VCaP (cell line): ENCODE measurements around the gene TEAD1.

ENCODE experiments used
- H3K27ac ChIP-seq: fragments of 450-650 bp; 2 replicates; pipeline ENCODE4 v1.5.1; 2017
- TF ChIP-seq, protein P1 (sequence below): fragments of 450-650 bp; conservative IDR thresholded peaks from 2 replicates; pipeline ENCODE4 v1.5.1; 2017; ENCODE audit warnings: mild to moderate bottlenecking, moderate library complexity

The TEAD1 gene

DNA sequence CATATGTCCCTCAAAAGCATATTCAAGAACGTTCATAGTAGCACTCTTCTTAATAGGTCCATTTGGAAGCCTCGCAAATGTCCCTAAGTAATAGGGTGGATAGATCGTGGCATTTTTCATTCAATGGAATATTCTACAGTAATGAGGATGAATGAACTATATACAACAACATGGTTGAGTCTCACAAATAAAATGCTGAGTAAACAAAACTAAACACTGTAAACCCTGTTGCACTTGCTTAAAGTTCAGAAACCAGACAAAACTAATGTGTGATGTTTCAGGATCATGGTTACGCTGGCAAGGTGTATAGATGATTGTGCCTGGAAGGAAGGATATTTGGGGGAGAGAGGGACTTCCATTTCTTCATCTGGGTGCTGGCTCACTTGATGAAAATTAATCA lies 244.4 kb downstream of the TEAD1 start:
- TF ChIP-seq, protein P1, sequence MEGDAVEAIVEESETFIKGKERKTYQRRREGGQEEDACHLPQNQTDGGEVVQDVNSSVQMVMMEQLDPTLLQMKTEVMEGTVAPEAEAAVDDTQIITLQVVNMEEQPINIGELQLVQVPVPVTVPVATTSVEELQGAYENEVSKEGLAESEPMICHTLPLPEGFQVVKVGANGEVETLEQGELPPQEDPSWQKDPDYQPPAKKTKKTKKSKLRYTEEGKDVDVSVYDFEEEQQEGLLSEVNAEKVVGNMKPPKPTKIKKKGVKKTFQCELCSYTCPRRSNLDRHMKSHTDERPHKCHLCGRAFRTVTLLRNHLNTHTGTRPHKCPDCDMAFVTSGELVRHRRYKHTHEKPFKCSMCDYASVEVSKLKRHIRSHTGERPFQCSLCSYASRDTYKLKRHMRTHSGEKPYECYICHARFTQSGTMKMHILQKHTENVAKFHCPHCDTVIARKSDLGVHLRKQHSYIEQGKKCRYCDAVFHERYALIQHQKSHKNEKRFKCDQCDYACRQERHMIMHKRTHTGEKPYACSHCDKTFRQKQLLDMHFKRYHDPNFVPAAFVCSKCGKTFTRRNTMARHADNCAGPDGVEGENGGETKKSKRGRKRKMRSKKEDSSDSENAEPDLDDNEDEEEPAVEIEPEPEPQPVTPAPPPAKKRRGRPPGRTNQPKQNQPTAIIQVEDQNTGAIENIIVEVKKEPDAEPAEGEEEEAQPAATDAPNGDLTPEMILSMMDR: no peak
- no peak overlapping the region for H3K27ac ChIP-seq

DNA sequence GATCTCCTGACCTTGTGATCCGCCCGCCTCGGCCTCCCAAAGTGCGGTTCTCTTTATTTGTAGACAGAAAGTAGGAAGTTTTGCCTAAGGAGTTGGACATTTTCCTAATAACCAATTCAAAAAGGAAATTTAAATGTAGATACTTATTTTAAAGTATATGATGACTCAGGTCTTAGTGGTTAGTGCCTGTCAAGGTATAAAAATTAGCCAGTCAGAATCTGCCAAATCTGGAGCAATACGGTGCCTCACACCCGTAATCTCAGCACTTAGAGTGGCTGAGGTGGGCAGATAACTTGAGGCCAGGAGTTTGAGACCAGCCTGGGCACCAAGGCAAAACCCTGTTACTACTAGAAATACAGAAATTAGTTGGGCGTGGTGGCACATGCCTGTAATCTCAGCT lies 248.2 kb downstream of the TEAD1 start:
- TF ChIP-seq, protein P1: no peak
- H3K27ac ChIP-seq: no peak overlapping the region

- no peak overlapping the region for H3K27ac ChIP-seq
- TF ChIP-seq, protein P1: no peak
These were observed 248.8 kb downstream of the TEAD1 start for GRCh38 chr11:12922980-12923507.

DNA sequence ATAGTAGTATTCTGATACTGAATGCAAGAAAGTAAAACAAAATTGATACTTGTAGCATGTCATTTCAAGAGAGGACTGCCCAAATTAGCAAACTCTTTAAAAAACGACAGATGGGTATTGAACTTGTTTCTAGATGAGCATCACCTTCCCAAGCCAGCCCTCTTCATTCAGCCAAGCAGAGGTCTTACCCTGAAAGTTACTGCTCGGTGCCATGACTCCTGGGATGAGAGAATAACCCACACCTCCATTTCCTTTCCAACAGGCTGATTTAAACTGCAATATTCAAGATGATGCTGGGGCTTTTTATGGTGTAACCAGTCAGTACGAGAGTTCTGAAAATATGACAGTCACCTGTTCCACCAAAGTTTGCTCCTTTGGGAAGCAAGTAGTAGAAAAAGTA lies 250.4 kb downstream of the TEAD1 start:
- TF ChIP-seq, protein P1: no peak
- H3K27ac ChIP-seq: no peak overlapping the region

DNA sequence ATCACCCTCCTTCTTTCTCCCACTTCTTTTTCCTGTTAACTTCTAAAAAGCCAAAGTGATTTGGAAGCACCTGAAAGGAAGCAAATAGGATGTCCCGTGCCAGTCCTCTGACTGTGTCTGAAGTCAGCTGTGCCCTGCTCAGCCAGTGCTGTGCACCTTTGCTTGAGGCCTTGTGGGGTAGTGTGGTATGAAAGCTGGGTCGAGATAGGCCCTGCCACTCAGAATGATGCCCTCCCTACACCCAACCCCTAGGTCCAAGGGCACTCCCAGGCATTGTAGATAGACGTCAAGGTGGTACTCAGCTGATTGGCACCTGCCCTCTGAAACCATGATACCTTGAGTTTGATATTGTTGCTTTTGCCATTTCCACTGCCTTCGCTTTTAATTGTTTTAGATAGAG lies 251.3 kb downstream of the TEAD1 start:
- TF ChIP-seq, protein P1: no peak

GRCh38 chr11:12927221-12927620 lies 253.0 kb downstream of the TEAD1 start:
- TF ChIP-seq, protein P1: no peak
- no peak overlapping the region for H3K27ac ChIP-seq

More for the DNA sequence above, 251.3 kb downstream of the TEAD1 start:
- no peak overlapping the region for H3K27ac ChIP-seq

- TF ChIP-seq, protein P1: no peak
- H3K27ac ChIP-seq: no peak overlapping the region
These were observed 253.7 kb downstream of the TEAD1 start for GRCh38 chr11:12927886-12928285.
